Stimulated activated CD4-positive, alpha-beta T cell treated with anti-CD3 and anti-CD28 coated beads, Interleukin-12 subunit alpha, Interleukin-12 subunit beta, amount 100 ng/mL, for 24 hours (primary cell): ENCODE results near the gene SNED1.

Experiments
- DNase-seq, 2 experiments: peaks; one replicate each; pipeline ENCODE4 v3.0.0-alpha.2; 2020; ENCODE audit warnings: low read depth in 2 of 2

Gene SNED1

DNA sequence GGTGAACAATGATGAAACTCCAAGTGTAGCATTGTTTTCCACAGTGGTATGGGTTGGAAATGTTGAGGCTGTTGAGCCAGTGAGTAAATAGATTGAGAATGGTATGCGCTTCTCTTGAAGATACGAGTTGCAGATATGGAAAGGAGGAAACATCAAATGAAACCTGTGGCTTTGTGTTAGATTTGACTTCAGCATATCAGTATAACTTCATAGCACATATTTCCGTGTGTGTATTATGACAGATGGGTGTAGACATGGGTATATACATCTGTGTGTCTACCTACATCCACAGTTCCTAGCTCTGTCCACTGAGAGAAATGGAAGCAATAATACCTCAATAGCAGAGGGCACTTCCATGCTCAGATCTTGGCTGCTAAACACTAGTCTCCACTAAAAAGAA is 8.0 kb downstream of the SNED1 start:
- no peak for DNase-seq

DNA sequence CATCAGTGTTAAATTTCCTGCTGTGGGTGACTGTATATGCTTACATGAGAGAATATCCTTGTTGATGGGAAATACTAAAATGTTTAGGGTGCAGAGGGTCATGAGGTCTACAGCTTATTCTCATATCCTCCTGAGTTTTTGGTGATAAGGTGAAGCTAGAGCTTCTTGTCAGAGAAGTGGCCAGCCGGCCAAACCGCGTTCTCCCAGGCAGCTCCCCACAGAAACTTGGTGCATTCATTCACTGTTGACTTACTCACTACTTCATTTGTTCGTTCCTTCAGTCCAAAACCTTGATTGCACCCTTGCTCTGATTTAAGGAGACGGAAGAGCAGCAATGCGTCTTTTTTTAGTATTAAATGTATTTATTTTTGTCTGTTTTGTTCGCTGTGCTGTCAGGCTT is 8.7 kb downstream of the SNED1 start:
- DNase-seq: no peak

DNA sequence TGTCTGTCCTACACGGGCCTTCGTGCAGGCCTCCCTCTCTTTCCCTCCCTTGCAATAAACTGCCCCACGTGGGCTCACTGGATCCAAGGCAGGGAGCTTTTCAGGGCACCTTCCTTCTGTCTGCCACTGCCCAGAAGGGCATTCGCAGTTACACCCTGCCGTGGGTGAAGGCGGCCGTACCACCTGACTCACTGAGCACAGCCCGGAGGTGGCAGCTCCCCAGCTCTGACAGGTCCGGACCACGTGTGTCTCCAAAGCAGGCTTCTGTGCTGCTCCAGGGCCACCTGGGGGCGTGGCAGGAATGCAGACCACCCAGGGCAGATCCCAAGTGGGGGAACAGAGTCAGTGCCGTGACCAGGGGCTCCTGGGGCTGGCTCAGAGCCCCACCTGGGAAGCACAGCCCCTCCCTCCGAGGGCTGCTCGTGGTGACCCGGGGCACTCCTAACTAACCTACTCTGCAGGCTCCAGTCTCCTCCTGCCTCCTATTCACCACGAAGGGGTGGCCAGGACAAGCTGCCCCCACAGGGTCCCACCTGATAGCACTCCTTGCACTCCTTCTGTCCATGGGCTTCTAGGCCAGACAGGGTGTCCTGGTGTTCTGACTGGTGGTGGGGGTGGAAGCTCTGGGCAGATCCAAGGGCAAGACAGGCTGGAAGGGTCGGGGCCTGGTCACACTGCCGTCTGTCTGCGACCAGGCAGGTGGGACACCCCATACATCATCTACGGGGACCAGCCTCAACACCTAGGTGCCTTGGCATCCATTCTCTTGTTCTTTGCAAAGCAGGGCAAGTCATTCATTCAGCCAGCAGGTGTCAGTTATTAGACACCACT is 9.7 kb downstream of the SNED1 start:
- no peak for DNase-seq

DNA sequence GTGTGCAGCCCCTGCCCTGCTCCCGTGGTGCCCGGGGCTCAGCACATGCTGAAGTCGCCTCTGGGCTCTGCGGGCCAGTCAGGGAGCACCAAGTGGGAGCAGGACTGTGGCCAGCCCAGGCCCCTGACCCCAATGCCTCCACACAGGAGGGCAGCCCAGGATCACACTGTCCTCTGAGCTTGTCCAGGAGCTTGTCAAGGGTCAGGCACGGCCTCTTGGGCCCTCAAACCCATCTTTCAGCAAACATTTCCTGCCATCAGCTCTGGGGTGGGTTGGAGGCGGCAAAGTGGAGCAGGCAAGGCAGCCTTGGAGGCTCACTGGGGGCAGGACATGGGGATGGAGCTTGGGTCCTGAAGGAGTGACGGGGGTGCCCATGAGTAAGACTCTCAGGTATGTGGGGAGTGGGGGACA is 10.3 kb downstream of the SNED1 start:
- no peak for DNase-seq

DNA sequence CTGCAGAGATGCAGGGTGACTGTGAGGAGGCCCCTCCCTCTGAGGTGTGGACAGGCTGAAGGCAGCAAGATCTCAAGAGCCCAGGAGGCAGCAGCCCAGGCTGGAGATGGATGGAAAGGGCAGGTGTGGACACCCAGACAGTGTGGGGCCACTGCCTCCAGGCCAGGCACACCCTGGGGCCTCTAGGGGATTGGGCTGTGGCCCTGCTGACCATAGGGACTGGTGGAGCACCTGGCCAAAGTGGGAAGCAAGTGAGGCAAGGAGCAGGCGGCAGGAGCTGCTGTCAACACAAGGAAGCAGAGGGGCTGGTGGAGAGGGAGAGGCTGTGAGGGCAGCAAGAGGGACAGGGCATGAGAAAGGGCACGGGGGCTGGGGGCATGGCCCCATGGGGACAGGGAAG is 10.8 kb downstream of the SNED1 start:
- DNase-seq: no peak

DNA sequence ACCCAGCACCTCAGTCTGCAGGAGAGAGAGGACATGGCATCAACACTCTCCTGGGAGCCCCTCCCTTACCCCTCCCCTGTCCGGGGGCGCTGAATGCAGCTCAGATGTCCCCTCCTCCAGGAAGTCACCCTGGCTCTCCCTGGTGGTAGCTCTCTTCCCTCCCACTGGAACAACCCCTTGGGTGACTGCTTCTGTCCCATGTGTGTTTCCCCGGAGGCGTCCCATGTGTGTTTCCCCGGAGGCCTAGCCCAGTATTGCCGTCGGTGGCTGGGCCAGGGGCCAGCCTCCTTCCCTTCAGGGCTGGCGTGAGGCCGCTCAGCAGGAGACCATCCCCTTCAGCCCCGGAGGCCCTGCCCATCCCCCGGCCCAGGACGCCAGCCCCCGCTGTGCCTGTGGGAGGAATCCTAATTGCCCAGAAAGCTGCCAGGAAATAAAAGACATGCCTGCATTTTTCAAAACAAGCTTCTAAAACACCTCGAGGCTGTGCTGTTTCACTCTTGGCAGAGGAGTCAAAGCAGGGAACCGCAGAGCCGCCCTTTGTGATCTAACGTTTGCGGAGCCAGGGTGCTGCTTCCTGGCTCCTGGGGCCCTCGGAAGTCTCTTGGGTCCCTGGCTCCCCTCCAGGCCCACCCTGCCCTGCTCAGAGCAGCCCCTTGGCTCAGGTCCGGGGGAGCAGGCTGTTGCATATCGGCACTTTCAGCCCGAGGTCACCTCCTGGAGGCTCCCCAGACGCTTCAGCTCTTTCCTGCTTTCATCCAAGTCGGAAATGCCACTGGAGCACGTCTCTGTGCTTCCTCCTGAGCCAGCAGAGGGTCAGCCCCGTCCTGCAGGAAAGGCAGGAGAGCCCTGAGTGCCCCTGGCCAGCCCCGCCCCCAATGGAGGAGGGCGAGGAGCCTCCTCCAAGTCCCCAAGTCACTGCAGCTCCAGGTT is 11.4 kb downstream of the SNED1 start:
- DNase-seq: peak in 1 of 2 experiments; percentile 18

DNA sequence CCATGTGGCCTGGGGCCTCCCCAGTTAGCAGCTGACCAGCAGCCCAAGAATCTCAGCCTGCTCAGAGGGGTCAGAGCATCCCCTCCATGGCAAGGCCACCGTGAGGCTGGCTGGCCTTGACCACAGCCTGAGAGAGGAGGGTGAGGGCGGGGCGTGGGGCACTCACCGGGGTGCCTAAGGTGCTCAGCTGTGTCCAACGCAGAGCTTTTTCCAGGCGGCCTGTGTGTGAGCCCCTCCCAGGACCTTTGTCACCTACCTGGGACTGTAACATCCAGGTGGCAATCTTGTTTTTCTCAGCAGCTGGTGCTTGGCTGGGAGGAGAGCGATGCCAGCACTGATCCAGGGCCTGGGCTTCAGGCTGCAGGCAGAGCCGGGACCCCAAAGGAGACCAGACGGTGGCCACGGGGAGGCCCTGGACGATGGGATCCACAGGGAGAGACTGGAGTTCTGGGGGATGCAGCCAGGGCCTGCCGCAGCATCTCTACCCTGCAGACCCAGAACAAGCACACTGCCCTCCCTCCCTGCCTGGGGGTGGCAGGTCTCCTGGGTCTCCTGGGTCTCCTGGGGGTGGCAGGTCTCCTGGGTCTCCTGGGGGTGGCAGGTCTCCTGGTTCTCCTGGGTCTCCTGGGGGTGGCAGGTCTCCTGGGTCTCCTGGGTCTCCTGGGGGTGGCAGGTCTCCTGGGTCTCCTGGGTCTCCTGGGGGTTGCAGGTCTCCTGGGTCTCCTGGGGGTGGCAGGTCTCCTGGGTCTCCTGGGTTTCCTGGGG is 12.3 kb downstream of the SNED1 start:
- DNase-seq: no peak

DNA sequence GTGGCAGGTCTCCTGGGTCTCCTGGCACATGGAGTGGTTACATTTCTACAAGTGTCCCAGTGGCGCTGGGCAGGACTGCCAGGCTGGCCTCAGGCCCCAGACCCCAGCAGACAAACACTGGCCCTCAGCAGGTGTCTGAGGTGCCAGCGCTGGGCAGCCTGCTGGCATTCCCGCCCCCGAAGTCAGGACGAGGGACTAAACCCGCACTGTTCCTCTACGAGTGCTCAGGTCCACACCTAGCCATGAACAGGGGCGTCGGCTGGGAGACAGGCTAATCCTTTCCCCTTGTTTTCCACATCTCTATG is 12.8 kb downstream of the SNED1 start:
- no peak for DNase-seq

DNA sequence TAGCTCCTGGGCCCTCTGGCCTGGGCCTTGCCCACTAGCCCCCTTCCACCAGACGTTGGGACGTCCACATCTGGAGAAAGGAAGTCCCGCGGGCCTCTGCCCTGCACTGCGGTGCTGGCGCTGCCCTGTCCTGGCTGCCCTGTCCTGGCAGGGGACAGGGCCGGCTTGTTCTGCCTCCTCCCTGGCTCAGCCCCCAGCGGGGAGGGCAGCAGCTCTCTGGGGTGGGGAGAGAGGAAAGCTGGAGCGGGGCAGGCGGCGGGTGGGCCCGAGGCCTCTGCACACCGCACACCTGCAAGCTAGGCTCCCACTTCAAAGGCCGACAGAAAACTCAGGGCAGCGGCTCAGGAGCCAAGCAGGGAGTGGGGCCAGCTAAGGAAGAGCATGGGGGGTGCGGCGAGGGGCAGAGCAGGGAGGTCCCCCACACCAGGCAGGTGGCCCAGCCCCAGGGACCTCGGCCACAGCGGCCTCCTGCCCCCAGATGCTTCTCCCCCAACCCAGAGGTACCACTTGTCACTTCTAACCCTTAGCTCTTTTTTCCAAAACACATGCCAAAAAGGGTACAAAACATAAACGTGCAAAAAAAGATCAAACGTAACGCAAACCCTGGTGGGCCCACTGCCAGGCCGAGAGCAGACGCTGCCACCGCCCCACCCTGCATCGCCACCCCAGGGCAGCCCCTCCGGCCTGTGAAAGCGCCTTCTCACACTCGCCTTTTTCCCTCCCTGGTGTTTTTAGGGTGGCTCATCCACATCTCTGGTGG is 13.5 kb downstream of the SNED1 start:
- no peak for DNase-seq

DNA sequence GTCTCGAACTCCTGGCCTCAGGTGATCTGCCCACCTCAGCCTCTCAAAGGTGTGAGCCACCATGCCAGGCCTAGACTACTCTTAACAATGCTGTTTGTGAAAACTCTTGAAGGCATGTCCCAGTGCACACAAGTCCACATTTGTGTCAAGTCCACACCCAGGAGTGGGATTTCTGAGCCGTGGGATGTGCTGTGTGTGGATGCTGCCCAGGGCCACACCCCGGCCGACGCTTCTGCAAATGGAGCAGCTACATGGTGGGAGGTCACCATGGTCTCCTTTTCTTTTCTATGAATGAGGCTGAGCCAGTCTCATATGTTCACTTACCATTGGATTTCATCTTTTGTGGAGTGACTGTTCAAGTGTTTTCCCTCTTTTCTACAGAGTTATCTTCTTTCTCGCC is 15.8 kb downstream of the SNED1 start:
- no peak for DNase-seq

DNA sequence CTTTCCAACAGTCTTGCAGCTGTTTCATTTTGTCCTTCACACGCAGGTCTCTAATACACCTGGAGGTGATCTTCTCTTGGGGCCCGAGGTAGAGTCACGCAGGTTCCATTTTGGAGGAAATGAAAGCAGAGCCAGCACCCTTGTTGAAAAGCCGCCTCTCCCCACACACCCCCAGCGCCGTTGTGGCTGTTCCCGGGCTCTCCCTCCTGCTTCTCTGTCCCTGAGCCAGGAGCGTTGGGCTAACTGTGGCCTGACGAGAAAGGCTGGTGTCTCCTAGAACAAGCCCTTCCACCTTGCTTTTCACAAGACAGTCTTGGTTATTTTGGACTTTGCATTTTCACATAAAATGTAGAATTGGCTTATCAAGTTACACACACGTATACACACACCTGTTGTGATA is 16.3 kb downstream of the SNED1 start:
- no peak for DNase-seq

DNA sequence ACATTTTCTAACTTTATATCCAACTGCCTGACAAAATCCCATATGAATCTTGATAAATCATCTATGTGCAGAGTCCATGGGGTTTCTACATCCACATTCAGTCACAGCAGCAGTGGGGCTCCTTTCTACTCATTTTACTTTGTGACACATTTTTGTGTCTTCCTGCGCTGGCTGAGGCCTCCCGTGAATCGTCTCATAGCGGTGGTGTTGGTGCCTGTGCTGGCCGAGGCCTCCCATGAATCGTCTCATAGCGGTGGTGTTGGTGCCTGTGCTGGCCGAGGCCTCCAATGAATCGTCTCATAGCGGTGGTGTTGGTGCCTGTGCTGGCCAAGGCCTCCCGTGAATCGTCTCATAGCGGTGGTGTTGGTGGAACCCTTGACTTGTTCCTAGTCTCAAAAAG is 17.0 kb downstream of the SNED1 start:
- DNase-seq: no peak

DNA sequence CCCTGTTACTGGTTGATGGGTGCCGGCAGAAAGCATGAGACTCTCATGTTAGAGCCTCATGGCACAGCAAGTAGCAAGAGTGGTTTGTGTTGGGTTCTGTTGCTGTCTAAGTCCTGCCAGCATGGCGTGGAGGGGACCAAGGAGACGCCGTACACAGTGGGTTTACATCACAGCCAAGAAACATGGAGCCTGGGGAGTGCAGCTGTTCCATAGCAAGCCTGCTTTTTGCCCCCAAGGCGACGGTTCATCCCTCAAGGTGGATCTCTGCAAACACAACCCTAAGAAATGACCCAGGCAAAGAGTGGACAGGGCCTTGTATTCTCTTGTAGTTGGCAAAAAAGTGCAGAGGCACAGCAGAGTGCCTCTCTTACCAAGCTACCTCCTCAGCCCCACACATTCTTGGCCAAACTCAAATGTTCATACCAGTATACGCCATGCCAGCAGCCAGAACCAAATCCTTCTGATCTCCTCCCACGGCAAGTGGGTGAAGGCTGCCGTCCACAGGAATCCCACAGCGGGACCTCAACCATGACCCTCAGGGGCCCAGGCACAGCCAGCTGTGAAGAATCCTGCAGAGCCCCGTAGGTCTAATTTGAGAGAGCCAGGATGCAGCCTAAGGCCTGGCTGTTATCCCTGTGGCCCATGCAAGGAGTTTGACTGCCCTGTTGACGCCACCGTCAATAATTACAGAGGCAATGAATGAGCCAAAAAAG is 19.0 kb downstream of the SNED1 start:
- no peak for DNase-seq

DNA sequence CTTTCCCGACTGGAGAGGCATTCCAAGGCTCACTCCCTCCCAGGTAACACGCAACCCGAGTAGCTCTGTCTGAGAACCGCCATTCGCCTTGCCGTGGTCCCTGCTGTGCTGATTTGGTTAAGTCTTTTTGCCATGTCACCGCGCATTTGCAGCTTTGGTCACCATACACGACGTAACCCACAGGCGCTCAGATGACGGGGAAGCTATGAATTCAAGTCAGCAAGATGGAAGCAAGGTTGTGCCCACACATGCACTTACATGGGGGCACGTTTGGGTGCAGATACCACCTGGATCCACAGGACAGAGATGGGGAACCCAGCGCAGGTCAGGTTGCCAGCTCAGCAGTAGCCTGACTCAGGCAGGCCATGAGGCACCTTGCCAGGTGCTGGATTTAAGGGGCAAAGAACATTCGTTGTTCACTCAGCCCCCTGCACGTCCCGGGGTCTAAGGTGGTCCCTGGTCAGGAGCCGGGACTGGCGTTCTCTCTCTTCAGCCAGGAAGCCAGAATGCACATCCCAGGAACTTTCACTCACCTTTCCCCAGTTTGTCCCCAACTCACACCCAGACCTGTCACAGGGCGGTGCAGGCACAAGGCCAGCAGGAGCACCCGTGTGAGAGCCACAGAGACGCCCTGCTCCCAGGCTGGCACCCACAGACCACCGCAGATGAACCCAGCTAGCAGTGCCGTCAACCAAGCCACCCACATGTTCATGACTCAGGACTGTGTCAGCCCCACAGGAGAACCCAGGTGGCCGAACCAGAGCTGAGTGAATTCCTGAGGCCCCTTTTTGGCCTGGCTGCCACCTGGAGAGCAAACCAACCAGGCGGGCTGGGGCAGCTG is 19.9 kb downstream of the SNED1 start:
- no peak for DNase-seq

DNA sequence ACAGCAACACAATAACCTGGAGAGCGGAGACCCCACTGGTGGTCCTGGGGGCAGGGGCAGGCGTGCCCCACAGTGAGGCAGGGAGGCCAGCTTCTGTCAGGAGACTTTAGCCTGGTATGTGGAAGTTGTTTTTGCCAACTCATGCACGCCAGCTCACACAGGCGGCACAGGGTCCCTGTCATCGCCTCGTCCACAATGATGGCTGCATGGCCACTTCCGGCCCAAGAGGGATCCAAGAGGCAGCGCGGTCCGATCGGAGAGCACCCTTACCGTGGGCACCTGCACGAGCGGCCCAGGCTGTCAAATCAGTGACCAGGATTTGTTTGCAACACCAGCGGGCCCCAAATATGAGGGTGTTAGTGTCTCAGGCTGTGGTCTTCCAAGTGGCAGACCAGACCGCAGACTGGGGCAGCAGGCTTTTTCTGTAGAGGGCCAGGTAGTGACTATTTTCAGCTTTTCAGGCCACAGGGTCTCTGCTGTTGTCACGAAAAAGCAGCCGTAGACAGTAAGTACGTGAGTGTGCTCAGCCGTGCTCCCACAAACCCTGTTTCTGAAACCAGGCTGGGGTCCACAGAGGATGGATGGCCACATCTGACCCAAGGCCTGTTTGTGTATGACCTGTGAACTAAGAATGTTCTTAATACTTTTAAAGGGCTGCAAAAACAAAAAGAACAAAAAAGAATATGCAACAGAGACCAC is 21.2 kb downstream of the SNED1 start:
- no peak for DNase-seq

DNA sequence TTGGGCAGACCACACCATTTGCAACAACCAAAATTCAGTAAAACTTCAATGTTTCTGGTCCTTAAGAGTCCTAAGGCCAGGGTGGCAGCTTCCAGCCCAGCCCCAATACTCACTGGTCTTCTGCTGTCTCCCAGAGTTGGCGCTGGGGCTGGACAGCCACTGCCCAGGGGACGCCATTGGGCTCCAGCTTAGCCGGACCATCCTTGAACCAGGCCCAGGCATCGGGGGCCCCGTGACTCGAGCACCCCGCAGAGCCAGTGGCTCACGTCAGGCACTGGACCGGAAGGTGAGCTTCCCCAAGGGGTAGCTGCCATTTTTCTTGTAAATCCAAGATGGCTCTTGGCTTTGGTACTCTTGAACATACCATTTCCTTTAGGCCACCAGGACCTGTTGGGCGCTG is 21.8 kb downstream of the SNED1 start:
- DNase-seq: no peak

DNA sequence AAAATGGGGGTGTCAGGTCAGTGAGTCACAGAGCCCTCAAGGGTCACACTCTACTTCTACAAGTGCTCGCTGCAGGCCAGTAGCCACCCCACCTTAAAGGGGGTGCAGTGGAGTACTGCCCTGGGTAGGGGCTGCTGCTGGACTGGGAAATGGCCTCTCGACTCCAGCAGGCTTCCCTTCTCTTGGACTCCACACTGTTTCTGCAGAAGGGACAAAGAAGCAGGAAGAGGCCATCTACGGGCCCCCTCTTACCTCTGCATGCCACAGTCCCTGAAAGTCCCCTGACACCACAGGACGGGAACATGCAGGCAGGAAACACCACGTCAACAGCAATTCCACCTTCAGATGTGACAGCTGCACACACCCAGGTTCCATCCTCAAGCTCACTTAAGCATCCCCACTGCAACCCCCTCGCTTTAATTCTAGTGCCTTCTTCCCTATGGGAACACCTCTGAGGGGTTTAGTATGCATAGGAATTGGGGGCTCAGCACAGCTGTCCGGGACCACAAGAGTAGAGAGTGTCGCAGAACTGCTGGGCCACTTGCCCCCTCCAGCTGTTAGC is 22.3 kb downstream of the SNED1 start:
- no peak for DNase-seq

DNA sequence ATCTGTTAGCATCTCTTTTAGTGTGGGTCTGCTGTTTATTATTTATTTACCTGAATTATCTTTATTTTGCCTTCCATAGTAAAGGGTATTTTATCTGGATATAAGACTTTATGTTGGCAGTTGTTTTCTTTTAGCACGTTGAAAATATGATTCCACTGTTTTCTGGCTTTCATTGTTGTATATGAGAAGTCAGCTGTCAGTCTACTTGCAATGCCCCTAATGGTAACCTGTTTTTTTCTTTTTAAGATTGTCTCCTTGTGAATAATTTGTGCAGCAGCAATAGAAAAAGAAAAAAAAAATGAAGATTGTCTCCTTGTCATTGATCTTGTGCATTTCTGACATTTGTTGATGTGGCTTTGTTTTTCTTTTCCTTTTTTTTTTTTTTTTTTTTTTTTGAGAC is 27.2 kb downstream of the SNED1 start:
- DNase-seq: no peak
